ENCODE measurements around the gene OTUD5. TPM values are rescaled to one million over a fixed set of nuclear protein-coding genes. Genes with fewer than 3 reads are reported as not detected.
A peak's percentile ranks its signal among the peaks of the same experiment; 100 is the strongest.

The OTUD5 gene
- total RNA-seq, 1 experiment from 2014 or later: 41.4 TPM

- POLR2A ChIA-PET (ENCODE audit: unreplicated experiment): interaction anchor here (0.7 to 1.4 kb wide), 3 partner anchors 14 to 323 kb away, joined by 3 to 9 read pairs (median 8); partner anchors contain the start of genes HDAC6, RBM3 and SLC35A2
- Histone ChIP-seq H3K36me3 (ENCODE audit: low read depth, low read length) (peaks cover 6% of the 10 kb centered on the region), H3K9me3 (ENCODE audit: low read length) (no peaks in the 10 kb centered on the region), H3K4me1 (ENCODE audit: insufficient read depth, low read length) (peaks cover 17% of the 10 kb centered on the region), H3F3A (ENCODE audit: low read length, unreplicated experiment) (no peaks in the 10 kb centered on the region), H2AFZ (ENCODE audit: low read length) (peak within 1 kb of the TSS; percentile 91), H3K4me2 (ENCODE audit: low read length) (peak within 1 kb of the TSS; percentile 93), H3K27ac (ENCODE audit: low read length) (peak within 1 kb of the TSS; percentile 91), H3K9ac (ENCODE audit: low read length) (peak within 1 kb of the TSS; percentile 98), H3K9me2 (replicated peaks; ENCODE audit: low read length) (no peaks in the 10 kb centered on the region), H3K4me3 (ENCODE audit: low read length) (peak within 1 kb of the TSS; percentile 92), H3K79me2 (ENCODE audit: low read length) (peaks cover 60% of the 10 kb centered on the region), H3K27me3 (ENCODE audit: low read length) (no peaks in the 10 kb centered on the region), H4K20me1 (ENCODE audit: low read length) (no peaks in the 10 kb centered on the region)
- TF ChIP-seq EZH2phosphoT487 (IDR thresholded peaks at IDR 0.05; ENCODE audit: borderline replicate concordance, low read length) (no peak), CTCF (conservative IDR thresholded peaks at IDR 0.05; ENCODE audit: low read depth, low read length) (no peak), EZH2 (IDR thresholded peaks at IDR 0.05; ENCODE audit: low read length, unreplicated experiment) (no peak)
- BruUV-seq (replicated peaks): no TSS peak
- ATAC-seq: peak; percentile 93
- CTCF ChIA-PET: interaction anchor here (0.9 kb wide), 1 partner anchor 30 kb away, joined by 3 read pairs; no protein-coding TSS in a partner anchor
- intact Hi-C loops (cut with micrococcal nuclease): loop anchor here (2.0 to 5.0 kb wide), 2 partner anchors 13 to 145 kb away; partner anchors contain the start of genes SLC35A2 and TFE3
- peak; percentile 97 for DNase-seq
Measured at GRCh38 chrX:48897625-48898306, 59.6 kb downstream of the OTUD5 start, which contains the start of the genes PQBP1 and TIMM17B. Gene PQBP1, plus strand, starts transcription at chrX:48897930. Its CDS starts 580 bp downstream, at chrX:48898510. Gene TIMM17B, minus strand, starts transcription at chrX:48897768. Its CDS starts 19 bp downstream, at chrX:48897749.

- CTCF ChIA-PET: no interaction called here
- H2AFZ ChIP-seq (ENCODE audit: low read length): peak overlapping the region; percentile 91
Measured at GRCh38 chrX:48897157-48897624, 60.2 kb downstream of the OTUD5 start.

More at GRCh38 chrX:48897157-48897624, 60.2 kb downstream of the OTUD5 start:
- no peak for TF ChIP-seq CTCF (conservative IDR thresholded peaks at IDR 0.05; ENCODE audit: low read depth, low read length)
- TF ChIP-seq EZH2 (IDR thresholded peaks at IDR 0.05; ENCODE audit: low read length, unreplicated experiment): no peak
- no peak for TF ChIP-seq EZH2phosphoT487 (IDR thresholded peaks at IDR 0.05; ENCODE audit: borderline replicate concordance, low read length)
- peaks cover 60% of the 10 kb centered on the region for H3K79me2 ChIP-seq (ENCODE audit: low read length)
- DNase-seq (peak; percentile 78), ATAC-seq (peak; percentile 48)
- POLR2A ChIA-PET (ENCODE audit: unreplicated experiment): interaction anchor here (0.7 to 1.4 kb wide), 3 partner anchors 15 to 323 kb away, joined by 3 to 9 read pairs (median 8); partner anchors contain the start of genes HDAC6, RBM3 and SLC35A2
- H3K4me3 ChIP-seq (ENCODE audit: low read length): peak overlapping the region; percentile 92
- H3K27me3 ChIP-seq (ENCODE audit: low read length): no peaks in the 10 kb centered on the region
- TSS peak; percentile 48 for BruUV-seq (replicated peaks)
- H4K20me1 ChIP-seq (ENCODE audit: low read length): no peaks in the 10 kb centered on the region
- H3K36me3 ChIP-seq (ENCODE audit: low read depth, low read length): peaks cover 6% of the 10 kb centered on the region
- intact Hi-C loops (cut with micrococcal nuclease): loop anchor here (2.0 to 5.0 kb wide), 2 partner anchors 14 to 145 kb away; partner anchors contain the start of genes SLC35A2 and TFE3
- no peaks in the 10 kb centered on the region for H3K9me2 ChIP-seq (replicated peaks; ENCODE audit: low read length)
- peak overlapping the region; percentile 98 for H3K9ac ChIP-seq (ENCODE audit: low read length)
- no peaks in the 10 kb centered on the region for H3K9me3 ChIP-seq (ENCODE audit: low read length)
- H3K4me1 ChIP-seq (ENCODE audit: insufficient read depth, low read length): peaks cover 17% of the 10 kb centered on the region
- H3K4me2 ChIP-seq (ENCODE audit: low read length): peak overlapping the region; percentile 93
- no peaks in the 10 kb centered on the region for H3F3A ChIP-seq (ENCODE audit: low read length, unreplicated experiment)
- H3K27ac ChIP-seq (ENCODE audit: low read length): peak overlapping the region; percentile 91

All from PC-3 (cell line).